Gastrocnemius medialis (tissue), 4 donors: ENCODE measurements around the gene STC2. TPM values are rescaled to one million over a fixed set of nuclear protein-coding genes. Genes with fewer than 3 reads are reported as not detected.

Experiments used
- ATAC-seq, 2 donors: fragments of 150-250 bp; one replicate each; pipeline ENCODE4 v1.9.1; 2016
- DNase-seq, 2 donors: peaks; one replicate each; pipeline ENCODE4 v3.0.0-alpha.2; 2019
- H3K27ac ChIP-seq, 4 donors: fragments of 200-600 bp; sonication (generic); 1 replicate in 1 of 4; 2 replicates in 3 of 4; pipeline ENCODE4 v1.5.1; 2016 to 2018; ENCODE audit warnings: mild to moderate bottlenecking in 2 of 4, moderate library complexity in 1 of 4
- H3K27me3 ChIP-seq, 3 donors: fragments of 200-600 bp; sonication (generic) in 2 of 3; 1 replicate in 1 of 3; 2 replicates in 2 of 3; pipeline versions ENCODE4 v1.5.1 to v1.6.0; 2016 to 2019; ENCODE audit warnings: mild to moderate bottlenecking in 1 of 3, moderate library complexity in 1 of 3
- H3K36me3 ChIP-seq, 2 donors: fragments of 200-600 bp; sonication (generic) in 1 of 2; one replicate each; pipeline ENCODE4 v1.5.1; 2017 to 2018
- H3K4me1 ChIP-seq, 2 donors: fragments of 200-600 bp; sonication (generic) in 1 of 2; one replicate each; pipeline ENCODE4 v1.5.1; 2016 to 2017; ENCODE audit warnings: mild to moderate bottlenecking in 2 of 2
- H3K4me3 ChIP-seq, 4 donors: fragments of 200-600 bp; sonication (generic) in 3 of 4; 1 replicate in 1 of 4; 2 replicates in 3 of 4; pipeline ENCODE4 v1.5.1; 2016 to 2019; ENCODE audit warnings: mild to moderate bottlenecking in 2 of 4
- H3K9me3 ChIP-seq, 3 donors: fragments of 200-600 bp; sonication (generic) in 2 of 3; 1 replicate in 1 of 3; 2 replicates in 2 of 3; pipeline ENCODE4 v1.5.1; 2016 to 2019
- CTCF ChIP-seq, 5 experiments: fragments of 450-650 bp in 3 of 5; fragments of 200-600 bp in 2 of 5; sonication (generic) in 2 of 5; IDR thresholded peaks in 4 of 5; conservative IDR thresholded peaks in 1 of 5; 1 replicate in 4 of 5; 2 replicates in 1 of 5; pipeline ENCODE4 v1.5.1; 2016 to 2019; ENCODE audit warnings: antibody characterized with exemption in 5 of 5, mild to moderate bottlenecking in 3 of 5, moderate library complexity in 3 of 5
- POLR2A ChIP-seq, 2 donors: fragments of 450-650 bp; IDR thresholded peaks; one replicate each; pipeline ENCODE4 v1.6.1; 2017; ENCODE audit warnings: antibody characterized with exemption in 2 of 2, mild to moderate bottlenecking in 2 of 2, moderate library complexity in 2 of 2
- in situ Hi-C, 4 donors: fragments of 200-750 bp; cut with MboI; loops; one replicate each; pipeline versions ENCODE4 v1.15.0 to v1.8.0; 2017; ENCODE audit warnings: low sequenced_read_pairs in 4 of 4
- intact Hi-C: fragments of 100-400 bp; cut with DNase I; formaldehyde crosslinking; loops from one replicate; pipeline ENCODE4 v1.15.1; 2023; ENCODE audit warnings: low total_unique reads
- total RNA-seq, 4 donors: library from RNA; depleted of rRNA; stranded (reverse); fragments of >200 nt; gene quantifications; one replicate each; pipeline versions ENCODE4 v1.1.0 to v1.2.3, GENCODE V29; 2016

STC2 gene
- total RNA-seq, 4 donors from 2014 or later, result 0.39 to 12.7 (median 4.0) TPM

- no peaks in the 10 kb centered on the region for H3K36me3 ChIP-seq
- no peak overlapping the region for H3K4me3 ChIP-seq
- no peaks in the 10 kb centered on the region for H3K9me3 ChIP-seq
- no peak for TF ChIP-seq CTCF (IDR thresholded peaks at IDR 0.05 in 4 of 5, conservative IDR thresholded peaks at IDR 0.05 in 1 of 5)
- no peak for TF ChIP-seq POLR2A (IDR thresholded peaks at IDR 0.05)
- no peak overlapping the region for H3K27ac ChIP-seq
- in situ Hi-C loops, result loop anchor here (5.0 to 25.0 kb wide), 4 partner anchors 274 to 1014 kb away; partner anchors contain the start of gene C5orf47 (in 2 of the 4)
- H3K27me3 ChIP-seq, result no peaks in the 10 kb centered on the region
- H3K4me1 ChIP-seq, result peaks cover 3 to 6% of the 10 kb centered on the region in 2 donors
- DNase-seq, result no peak
- intact Hi-C loops, result loop anchor here (10.0 kb wide), 2 partner anchors 686 to 1016 kb away; partner anchors contain the start of gene C5orf47
- no peak for ATAC-seq
Observed at GRCh38 chr5:173298213-173298926, 29.8 kb downstream of the STC2 start.

- DNase-seq, result no peak
- intact Hi-C loops (loop anchor here (10.0 kb wide), 2 partner anchors 687 to 1017 kb away; partner anchors contain the start of gene C5orf47), in situ Hi-C loops (loop anchor here (5.0 to 25.0 kb wide), 4 partner anchors 274 to 1014 kb away; partner anchors contain the start of gene C5orf47 (in 2 of the 4))
- no peaks in the 10 kb centered on the region for H3K36me3 ChIP-seq
- no peak overlapping the region for H3K4me3 ChIP-seq
- TF ChIP-seq POLR2A (IDR thresholded peaks at IDR 0.05), result no peak
- no peak for TF ChIP-seq CTCF (IDR thresholded peaks at IDR 0.05 in 4 of 5, conservative IDR thresholded peaks at IDR 0.05 in 1 of 5)
- H3K27me3 ChIP-seq, result no peaks in the 10 kb centered on the region
- no peaks in the 10 kb centered on the region for H3K9me3 ChIP-seq
- ATAC-seq, result no peak
- peaks cover 3 to 6% of the 10 kb centered on the region in 2 donors for H3K4me1 ChIP-seq
- H3K27ac ChIP-seq, result no peak overlapping the region
Observed at GRCh38 chr5:173297813-173298212, 30.4 kb downstream of the STC2 start.

GRCh38 chr5:173296737-173297676 lies 31.2 kb downstream of the STC2 start:
- in situ Hi-C loops, result loop anchor here (5.0 to 25.0 kb wide), 4 partner anchors 275 to 1015 kb away; partner anchors contain the start of gene C5orf47 (in 2 of the 4)
- no peak for ATAC-seq
- intact Hi-C loops, result loop anchor here (10.0 kb wide), 2 partner anchors 688 to 1018 kb away; partner anchors contain the start of gene C5orf47

More at GRCh38 chr5:173296737-173297676, 31.2 kb downstream of the STC2 start:
- H3K4me3 ChIP-seq, result no peak overlapping the region
- no peak overlapping the region for H3K27ac ChIP-seq
- TF ChIP-seq CTCF (IDR thresholded peaks at IDR 0.05 in 4 of 5, conservative IDR thresholded peaks at IDR 0.05 in 1 of 5) (no peak), POLR2A (IDR thresholded peaks at IDR 0.05) (no peak)
- no peak for DNase-seq
- H3K9me3 ChIP-seq, result no peaks in the 10 kb centered on the region
- peaks cover 3 to 6% of the 10 kb centered on the region in 2 donors for H3K4me1 ChIP-seq
- no peaks in the 10 kb centered on the region for H3K36me3 ChIP-seq
- H3K27me3 ChIP-seq, result no peaks in the 10 kb centered on the region
